ENCODE results near the gene HHAT.

GRCh38 chr1:210340841-210341240 is 12.1 kb downstream of the HHAT start:
- TF ChIP-seq CTCF (IDR thresholded peaks at IDR 0.05) (no peak), POLR2A (IDR thresholded peaks at IDR 0.05) (no peak)

Measured in lower leg skin (tissue), 3 donors.